Cardiac muscle cell (in vitro differentiated cells and primary cell): Measurements from ENCODE around the gene DPEP1. TPM values are rescaled to one million over a fixed set of nuclear protein-coding genes. Genes with fewer than 3 reads are reported as not detected.

Experiments
- DNase-seq, 2 donors: peaks; one replicate each; pipeline versions ENCODE4 v3.0.0 to v3.0.0-alpha.2; 2010 to 2017; ENCODE audit warnings: low read depth in 1 of 2, low spot score in 1 of 2
- H3K27ac ChIP-seq: fragments of 200-600 bp; sonication (generic); 2 replicates; pipeline ENCODE4 v1.5.1; 2016
- H3K27me3 ChIP-seq: fragments of 200-600 bp; sonication (generic); 2 replicates; pipeline ENCODE4 v1.6.0; 2016; ENCODE audit warnings: control low read depth
- H3K36me3 ChIP-seq: fragments of 200-600 bp; sonication (generic); 2 replicates; pipeline ENCODE4 v1.5.1; 2016; ENCODE audit warnings: control low read depth
- H3K4me1 ChIP-seq: fragments of 200-600 bp; sonication (generic); 2 replicates; pipeline ENCODE4 v1.8.1; 2017; ENCODE audit warnings: low read depth, mild to moderate bottlenecking, mixed run types
- H3K4me3 ChIP-seq: fragments of 200-600 bp; sonication (generic); 2 replicates; pipeline ENCODE4 v1.5.1; 2016; ENCODE audit warnings: mild to moderate bottlenecking
- H3K9me3 ChIP-seq: fragments of 200-600 bp; sonication (generic); 2 replicates; pipeline ENCODE4 v1.5.1; 2017; ENCODE audit warnings: low read depth, mild to moderate bottlenecking, control low read depth
- CTCF ChIP-seq: IDR thresholded peaks from 2 replicates; pipeline ENCODE4 v1.5.1; 2012; ENCODE audit warnings: low read depth, mild to moderate bottlenecking, low read length
- polyA plus RNA-seq: library from polyadenylated mRNA; unstranded; fragments of >200 nt; fragmentation: Nextera tagmentation; extraction: Ambion mirVana; gene quantifications from 2 replicates; pipeline ENCODE4 v1.2.1, GENCODE V29; 2016
- total RNA-seq: library from RNA; depleted of rRNA; stranded (reverse); fragments of >200 nt; gene quantifications from 2 replicates; pipeline ENCODE4 v1.2.3, GENCODE V29; 2016

The DPEP1 gene
- total and polyA plus RNA-seq, 2 experiments from 2014 or later = 2.1 to 2.2 TPM

- Histone ChIP-seq H3K36me3 (no peaks in the 10 kb centered on the region), H3K4me1 (peaks cover 7% of the 10 kb centered on the region), H3K27me3 (peaks cover 9% of the 10 kb centered on the region), H3K27ac (no peak overlapping the region), H3K4me3 (no peak overlapping the region), H3K9me3 (no peaks in the 10 kb centered on the region)
- no peak for TF ChIP-seq CTCF
- DNase-seq = no peak
Observed at GRCh38 chr16:89638455-89638854, 25.0 kb downstream of the DPEP1 start.

DNA sequence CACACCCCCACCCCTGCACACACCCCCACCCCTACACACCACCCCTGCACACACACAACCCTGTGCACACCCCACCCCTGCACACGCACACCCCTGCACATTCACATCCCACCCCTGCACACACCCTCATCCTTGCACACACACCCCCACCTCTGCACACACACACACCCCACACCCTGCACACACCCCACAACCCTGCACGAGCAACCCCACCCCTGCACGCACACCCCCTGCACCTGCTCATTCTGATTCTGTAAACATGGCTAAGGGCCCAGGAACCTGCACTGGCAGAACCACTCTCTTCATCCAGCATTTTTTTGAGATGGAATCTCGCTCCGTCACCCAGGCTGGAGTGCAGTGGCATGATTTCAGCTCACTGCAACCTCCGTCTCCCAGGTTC, 25.9 kb downstream of the DPEP1 start:
- no peak for TF ChIP-seq CTCF

GRCh38 chr16:89641458-89642119, 28.1 kb downstream of the DPEP1 start:
- H3K27me3 ChIP-seq = no peaks in the 10 kb centered on the region
- H3K36me3 ChIP-seq = peaks cover 9% of the 10 kb centered on the region
- no peaks in the 10 kb centered on the region for H3K9me3 ChIP-seq
- no peak for TF ChIP-seq CTCF
- H3K4me3 ChIP-seq = no peak overlapping the region
- peaks cover 7% of the 10 kb centered on the region for H3K4me1 ChIP-seq
- H3K27ac ChIP-seq = no peak overlapping the region
- DNase-seq = no peak

More for the DNA sequence above, 25.9 kb downstream of the DPEP1 start:
- Histone ChIP-seq H3K4me1 (peaks cover 7% of the 10 kb centered on the region), H3K27ac (no peak overlapping the region), H3K4me3 (no peak overlapping the region), H3K9me3 (no peaks in the 10 kb centered on the region), H3K36me3 (no peaks in the 10 kb centered on the region), H3K27me3 (no peaks in the 10 kb centered on the region)
- DNase-seq = no peak

DNA sequence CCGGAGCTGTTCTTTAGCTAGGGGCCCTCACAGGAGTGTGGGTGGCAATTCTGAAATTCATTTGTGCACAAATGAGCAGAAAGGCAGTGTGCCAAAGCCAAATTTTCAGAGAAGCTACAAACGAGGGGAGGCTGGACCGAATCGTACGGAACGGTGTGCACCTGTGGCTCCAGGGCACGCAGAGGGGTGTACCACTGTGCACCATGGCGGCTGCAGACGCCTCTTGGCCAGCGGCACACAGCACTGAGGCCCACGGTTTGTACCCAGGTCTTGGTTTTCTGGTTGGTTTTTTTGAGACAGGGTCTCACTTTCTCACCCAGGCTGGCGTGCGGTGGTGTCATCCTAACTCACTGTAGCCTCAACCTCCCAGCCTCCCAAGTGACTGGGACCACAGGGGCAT, 29.1 kb downstream of the DPEP1 start:
- Histone ChIP-seq H3K27ac (no peak overlapping the region), H3K4me3 (no peak overlapping the region), H3K36me3 (peaks cover 15% of the 10 kb centered on the region), H3K9me3 (no peaks in the 10 kb centered on the region), H3K27me3 (no peaks in the 10 kb centered on the region), H3K4me1 (peaks cover 7% of the 10 kb centered on the region)
- TF ChIP-seq CTCF = no peak
- DNase-seq = no peak

- H3K9me3 ChIP-seq = no peaks in the 10 kb centered on the region
- peaks cover 7% of the 10 kb centered on the region for H3K4me1 ChIP-seq
- H3K27me3 ChIP-seq = no peaks in the 10 kb centered on the region
- H3K4me3 ChIP-seq = no peak overlapping the region
- no peak for DNase-seq
- no peak for TF ChIP-seq CTCF
- H3K27ac ChIP-seq = no peak overlapping the region
- H3K36me3 ChIP-seq = peaks cover 15% of the 10 kb centered on the region
Observed at GRCh38 chr16:89643769-89644300, 30.4 kb downstream of the DPEP1 start.
